B cell (primary cell): ENCODE measurements around the gene KMT2C. TPM values are rescaled to one million over a fixed set of nuclear protein-coding genes. Genes with fewer than 3 reads are reported as not detected.

Experiments used
- ATAC-seq: fragments of 200-7000 bp; cut with Tn5 transposase; one replicate; pipeline ENCODE4 v1.10.0; 2021; ENCODE audit warnings: low read depth, mild to moderate bottlenecking, moderate number of reproducible peaks, moderate library complexity
- CTCF ChIA-PET: fragments of 350-600 bp; sonication (Branson Sonifier 250); formaldehyde crosslinking; loops from one replicate; lab custom pipeline; 2021; ENCODE audit warnings: antibody characterized with exemption, inconsistent platforms; lab: Charles Lee
- POLR2A ChIA-PET: fragments of 350-600 bp; sonication (Branson Sonifier 250); formaldehyde crosslinking; loops from one replicate; lab custom pipeline; 2021; ENCODE audit warnings: antibody characterized with exemption; lab: Charles Lee
- DNase-seq: peaks from one replicate; pipeline ENCODE4 v3.0.0; 2013
- H2AFZ ChIP-seq: 2 replicates; pipeline ENCODE4 v1.6.1; 2012; ENCODE audit warnings: mild to moderate bottlenecking, low read depth, low read length; ENCODE audit not compliant: insufficient read depth, poor library complexity, severe bottlenecking
- H3K27ac ChIP-seq, 2 donors: 1 replicate in 1 of 2; 2 replicates in 1 of 2; pipeline ENCODE4 v1.5.1; 2012 to 2013; ENCODE audit warnings: low read length in 2 of 2, mild to moderate bottlenecking in 2 of 2, moderate library complexity in 1 of 2
- H3K27me3 ChIP-seq, 4 experiments: fragments of 200-600 bp in 1 of 4; sonication (generic) in 1 of 4; replicated peaks in 1 of 4; 1 replicate in 2 of 4; 2 replicates in 2 of 4; pipeline versions ENCODE4 v1.6.1 to v1.7.0; 2013 to 2016; ENCODE audit warnings: low read length in 3 of 4, mild to moderate bottlenecking in 2 of 4, mixed read lengths in 1 of 4, moderate library complexity in 1 of 4; ENCODE audit not compliant: insufficient read depth in 4 of 4, control insufficient read depth in 3 of 4; ENCODE audit errors: control extremely low read depth in 1 of 4
- H3K36me3 ChIP-seq, 2 experiments: replicated peaks in 1 of 2; 1 replicate in 1 of 2; 2 replicates in 1 of 2; pipeline versions ENCODE4 v1.6.1 to v1.7.1; 2013; ENCODE audit warnings: low read length in 1 of 2; ENCODE audit not compliant: insufficient read depth in 2 of 2, control insufficient read depth in 1 of 2; ENCODE audit errors: control extremely low read depth in 1 of 2, extremely low read depth in 1 of 2
- H3K4me1 ChIP-seq, 2 donors: fragments of 200-600 bp in 1 of 2; sonication (generic) in 1 of 2; 1 replicate in 1 of 2; 2 replicates in 1 of 2; pipeline versions ENCODE4 v1.5.1 to v1.6.1; 2013 to 2017; ENCODE audit warnings: low read length in 2 of 2; ENCODE audit not compliant: control insufficient read depth in 2 of 2, insufficient read depth in 2 of 2
- H3K4me2 ChIP-seq: replicated peaks from 2 replicates; pipeline ENCODE3; 2012; ENCODE audit warnings: mild to moderate bottlenecking, low read depth, low read length; ENCODE audit not compliant: poor library complexity, severe bottlenecking
- H3K4me3 ChIP-seq, 5 experiments: fragments of 200-600 bp in 1 of 5; sonication (generic) in 1 of 5; 1 replicate in 3 of 5; 2 replicates in 2 of 5; pipeline versions ENCODE4 v1.5.1 to v1.7.0; 2011 to 2016; ENCODE audit warnings: low read length in 4 of 5, mild to moderate bottlenecking in 4 of 5, low read depth in 2 of 5, control low read depth in 1 of 5, moderate library complexity in 1 of 5; ENCODE audit not compliant: insufficient read depth in 1 of 5; ENCODE audit errors: control extremely low read depth in 1 of 5, extremely low read depth in 1 of 5
- H3K79me2 ChIP-seq: fragments of 200-600 bp; sonication (generic); one replicate; pipeline ENCODE4 v1.6.0; 2016; ENCODE audit warnings: low read length; ENCODE audit not compliant: control insufficient read depth, insufficient read depth
- H3K9ac ChIP-seq: fragments of 200-600 bp; sonication (generic); 2 replicates; pipeline ENCODE4 v1.6.1; 2017; ENCODE audit warnings: mild to moderate bottlenecking, low read length, moderate library complexity
- H3K9me3 ChIP-seq, 3 donors: one replicate each; pipeline versions ENCODE4 v1.6.1 to v1.7.1; 2013; ENCODE audit warnings: low read length in 2 of 3; ENCODE audit not compliant: control insufficient read depth in 2 of 3, insufficient read depth in 1 of 3; ENCODE audit errors: control extremely low read depth in 1 of 3
- H4K20me1 ChIP-seq: 2 replicates; pipeline ENCODE4 v1.6.0; 2012; ENCODE audit warnings: mild to moderate bottlenecking, low read length; ENCODE audit not compliant: insufficient read depth, control insufficient read depth, poor library complexity, severe bottlenecking
- H3K27ac Mint-ChIP-seq: one replicate; pipeline ENCODE4 v1.8.0; 2021; ENCODE audit warnings: mixed read lengths
- H3K27me3 Mint-ChIP-seq: one replicate; pipeline ENCODE4 v1.8.0; 2021; ENCODE audit warnings: mixed read lengths
- H3K4me1 Mint-ChIP-seq: one replicate; pipeline ENCODE4 v1.8.0; 2021; ENCODE audit warnings: mixed read lengths
- H3K4me3 Mint-ChIP-seq: one replicate; pipeline ENCODE4 v1.8.0; 2021; ENCODE audit warnings: mixed read lengths
- H3K9me3 Mint-ChIP-seq: one replicate; pipeline ENCODE4 v1.8.0; 2022; ENCODE audit warnings: mixed read lengths; ENCODE audit not compliant: insufficient read depth
- EZH2 ChIP-seq: IDR thresholded peaks from 2 replicates; pipeline ENCODE4 v1.6.1; 2012; ENCODE audit warnings: borderline replicate concordance, low read depth, mild to moderate bottlenecking, moderate library complexity, low read length; ENCODE audit not compliant: insufficient read depth, poor library complexity, severe bottlenecking
- intact Hi-C: fragments of 100-400 bp; cut with micrococcal nuclease; formaldehyde crosslinking; loops from one replicate; pipeline ENCODE4 v1.10.0; 2022
- polyA plus RNA-seq: library from polyadenylated mRNA; depleted of rRNA; stranded (reverse); fragments of >200 nt; gene quantifications from 2 replicates; pipeline ENCODE4 v1.2.3, GENCODE V29; 2012
- total RNA-seq, 2 donors: library from RNA; stranded (reverse); fragments of 120-200 nt in 1 of 2; gene quantifications; 1 replicate in 1 of 2; 2 replicates in 1 of 2; pipeline versions ENCODE4 v1.2.3 to v1.2.4, GENCODE V29; 2013 to 2022
- TF ChIP-seq, protein P1 (sequence below): fragments of 200-600 bp; IDR thresholded peaks from one replicate; pipeline ENCODE4 v1.8.0; 2022; ENCODE audit warnings: antibody characterized with exemption, mild to moderate bottlenecking

KMT2C gene
- total and polyA plus RNA-seq, 2 donors (not counting 1 experiment from before 2014, with no cell fraction given), result 14.9 to 171 TPM

DNA sequence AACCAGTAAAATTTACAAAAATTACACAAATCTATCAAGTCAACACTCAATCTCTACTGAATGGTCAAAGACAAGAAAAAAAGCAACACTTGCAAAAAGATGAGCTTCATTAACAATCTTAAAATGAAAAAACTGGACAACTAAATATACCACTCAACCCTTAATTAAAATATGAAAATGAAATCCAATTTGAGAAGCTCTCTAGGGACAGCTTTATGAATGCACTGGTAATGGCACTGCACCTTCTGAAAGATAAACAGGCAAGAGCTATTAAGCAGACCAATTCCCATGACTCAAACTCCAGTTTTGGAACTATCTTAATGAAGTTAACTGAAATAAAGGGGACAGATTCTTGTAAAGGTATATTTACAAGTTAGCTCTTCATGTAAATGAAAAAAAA, 274.6 kb downstream of the KMT2C start:
- peak overlapping the region in 1 of 2 donors; percentile 11 for H3K27ac ChIP-seq
- CTCF ChIA-PET, result interaction anchor here (0.6 to 1.8 kb wide), 2 partner anchors 17 to 380 kb away, joined by 3 to 4 read pairs; no protein-coding TSS in a partner anchor

More for the DNA sequence above, 274.6 kb downstream of the KMT2C start:
- no peak overlapping the region for H2AFZ ChIP-seq
- Mint-ChIP-seq H3K4me1 (peaks cover 40% of the 10 kb centered on the region), H3K9me3 (no peaks in the 10 kb centered on the region), H3K27me3 (no peaks in the 10 kb centered on the region), H3K4me3 (no peak overlapping the region), H3K27ac (peak overlapping the region; percentile 29)
- no peak overlapping the region for H3K4me3 ChIP-seq
- DNase-seq (no peak), ATAC-seq (no peak)
- intact Hi-C loops, result no loop called here
- POLR2A ChIA-PET, result interaction anchor here (0.7 kb wide), 1 partner anchor 222 kb away, joined by 3 read pairs; no protein-coding TSS in a partner anchor
- no peaks in the 10 kb centered on the region for H4K20me1 ChIP-seq
- H3K79me2 ChIP-seq, result no peaks in the 10 kb centered on the region
- no peaks in the 10 kb centered on the region for H3K9me3 ChIP-seq
- H3K4me1 ChIP-seq, result peaks cover 29 to 31% of the 10 kb centered on the region in 2 donors
- no peak overlapping the region for H3K9ac ChIP-seq
- H3K27me3 ChIP-seq, result no peaks in the 10 kb centered on the region
- H3K36me3 ChIP-seq, result peaks cover 3 to 48% of the 10 kb centered on the region in 2 experiments
- TF ChIP-seq, protein P1, sequence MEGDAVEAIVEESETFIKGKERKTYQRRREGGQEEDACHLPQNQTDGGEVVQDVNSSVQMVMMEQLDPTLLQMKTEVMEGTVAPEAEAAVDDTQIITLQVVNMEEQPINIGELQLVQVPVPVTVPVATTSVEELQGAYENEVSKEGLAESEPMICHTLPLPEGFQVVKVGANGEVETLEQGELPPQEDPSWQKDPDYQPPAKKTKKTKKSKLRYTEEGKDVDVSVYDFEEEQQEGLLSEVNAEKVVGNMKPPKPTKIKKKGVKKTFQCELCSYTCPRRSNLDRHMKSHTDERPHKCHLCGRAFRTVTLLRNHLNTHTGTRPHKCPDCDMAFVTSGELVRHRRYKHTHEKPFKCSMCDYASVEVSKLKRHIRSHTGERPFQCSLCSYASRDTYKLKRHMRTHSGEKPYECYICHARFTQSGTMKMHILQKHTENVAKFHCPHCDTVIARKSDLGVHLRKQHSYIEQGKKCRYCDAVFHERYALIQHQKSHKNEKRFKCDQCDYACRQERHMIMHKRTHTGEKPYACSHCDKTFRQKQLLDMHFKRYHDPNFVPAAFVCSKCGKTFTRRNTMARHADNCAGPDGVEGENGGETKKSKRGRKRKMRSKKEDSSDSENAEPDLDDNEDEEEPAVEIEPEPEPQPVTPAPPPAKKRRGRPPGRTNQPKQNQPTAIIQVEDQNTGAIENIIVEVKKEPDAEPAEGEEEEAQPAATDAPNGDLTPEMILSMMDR, result no peak
- TF ChIP-seq EZH2, result no peak
- H3K4me2 ChIP-seq, result no peak overlapping the region
